Measurements from ENCODE around the gene ANKRD39.

GRCh38 chr2:96873651-96874096 lies 15.9 kb upstream of the ANKRD39 start:
- TF ChIP-seq POLR2A (IDR thresholded peaks at IDR 0.05; ENCODE audit: low read depth, low read length), result no peak
- TF ChIP-seq TAF1 (IDR thresholded peaks at IDR 0.05; ENCODE audit: low read depth, low read length), result no peak
- no peak for TF ChIP-seq PAX5 (IDR thresholded peaks at IDR 0.05; ENCODE audit: insufficient read depth, low read length, severe bottlenecking)
- TF ChIP-seq POLR2AphosphoS5 (IDR thresholded peaks at IDR 0.05; ENCODE audit: low read depth, low read length), result no peak
- TF ChIP-seq POU2F2 (IDR thresholded peaks at IDR 0.05; ENCODE audit: low read depth, low read length), result no peak
- peak; percentile 77 for TF ChIP-seq SPI1 (IDR thresholded peaks at IDR 0.05; ENCODE audit: low read depth, low read length)

All from GM12891 (cell line).